Keratinocyte (primary cell): Measurements from ENCODE around the gene DPY19L3. TPM values are rescaled to one million over a fixed set of nuclear protein-coding genes. Genes with fewer than 3 reads are reported as not detected.

Source experiments
- DNase-seq: peaks from one replicate; pipeline ENCODE4 v3.0.0-alpha.2; 2011; ENCODE audit warnings: low read depth, missing footprints, low spot score
- FAIRE-seq: peaks from 2 replicates; lab custom pipeline; 2011; peaks lifted over from hg19 to GRCh38; lab: Jason Lieb, UNC
- H2AFZ ChIP-seq: 2 replicates; pipeline ENCODE4 v1.6.0; 2012; ENCODE audit warnings: low read length, control low read depth, inconsistent platforms; ENCODE audit not compliant: control insufficient read depth
- H3K27ac ChIP-seq: 2 replicates; pipeline ENCODE4 v1.5.1; 2011; ENCODE audit warnings: low read length; ENCODE audit not compliant: control insufficient read depth, insufficient read depth
- H3K27me3 ChIP-seq: 3 replicates; pipeline ENCODE4 v1.6.0; 2011; ENCODE audit warnings: low read length; ENCODE audit not compliant: control insufficient read depth, insufficient read depth; ENCODE audit errors: extremely low read depth
- H3K36me3 ChIP-seq, 2 experiments: 2 replicates in 1 of 2; 3 replicates in 1 of 2; pipeline ENCODE4 v1.5.1; 2011; ENCODE audit warnings: low read length in 2 of 2, mild to moderate bottlenecking in 1 of 2; ENCODE audit not compliant: control insufficient read depth in 2 of 2, insufficient read depth in 2 of 2; ENCODE audit errors: extremely low read depth in 1 of 2
- H3K4me1 ChIP-seq: 3 replicates; pipeline ENCODE4 v1.5.1; 2011; ENCODE audit warnings: low read length; ENCODE audit not compliant: control insufficient read depth, insufficient read depth; ENCODE audit errors: extremely low read depth
- H3K4me2 ChIP-seq: 3 replicates; pipeline ENCODE4 v1.6.0; 2011; ENCODE audit warnings: low read depth, low read length; ENCODE audit not compliant: control insufficient read depth, insufficient read depth; ENCODE audit errors: extremely low read depth
- H3K4me3 ChIP-seq, 3 experiments: fragments of 200-600 bp in 1 of 3; sonication (generic) in 1 of 3; 2 replicates in 2 of 3; 3 replicates in 1 of 3; pipeline ENCODE4 v1.5.1; 2011 to 2016; ENCODE audit warnings: low read length in 3 of 3, mild to moderate bottlenecking in 3 of 3, control low read depth in 2 of 3, inconsistent platforms in 1 of 3, low read depth in 1 of 3, mixed read lengths in 1 of 3, mixed run types in 1 of 3, moderate library complexity in 1 of 3; ENCODE audit not compliant: control insufficient read depth in 2 of 3, insufficient read depth in 2 of 3; ENCODE audit errors: extremely low read depth in 1 of 3
- H3K79me2 ChIP-seq: 2 replicates; pipeline ENCODE4 v1.6.0; 2012; ENCODE audit warnings: low read length; ENCODE audit not compliant: control insufficient read depth, insufficient read depth
- H3K9ac ChIP-seq: 3 replicates; pipeline ENCODE4 v1.6.0; 2011; ENCODE audit warnings: low read length; ENCODE audit not compliant: control insufficient read depth, insufficient read depth; ENCODE audit errors: extremely low read depth
- H3K9me1 ChIP-seq: 3 replicates; pipeline ENCODE4 v1.6.0; 2011; ENCODE audit warnings: low read length; ENCODE audit not compliant: control insufficient read depth, insufficient read depth; ENCODE audit errors: extremely low read depth
- H3K9me3 ChIP-seq: 2 replicates; pipeline ENCODE4 v1.5.1; 2012; ENCODE audit warnings: low read depth, low read length; ENCODE audit not compliant: control insufficient read depth
- H4K20me1 ChIP-seq: 3 replicates; pipeline ENCODE4 v1.6.0; 2011; ENCODE audit warnings: low read length; ENCODE audit not compliant: control insufficient read depth, insufficient read depth; ENCODE audit errors: extremely low read depth
- EZH2 ChIP-seq: IDR thresholded peaks from one replicate; pipeline ENCODE4 v1.6.1; 2012; ENCODE audit warnings: inconsistent platforms, mild to moderate bottlenecking, low read length, moderate library complexity
- dilution Hi-C: fragments of 300-500 bp; cut with MboI; formaldehyde crosslinking; loops from one replicate; pipeline ENCODE4 v1.7.0; 2020; ENCODE audit warnings: low sequenced_read_pairs; ENCODE audit not compliant: extremely low pct_ligation_motif_present
- polyA plus RNA-seq, 5 experiments: library from polyadenylated mRNA; depleted of rRNA in 3 of 5; stranded (reverse) in 3 of 5; stranded (forward) in 1 of 5; unstranded in 1 of 5; fragments of >200 nt; gene quantifications; 1 replicate in 1 of 5; 2 replicates in 3 of 5; 3 replicates in 1 of 5; pipeline versions ENCODE4 v1.2.1 to v1.2.3, GENCODE V29; 2011 to 2012; ENCODE audit warnings: missing spikeins in 2 of 5, low read depth in 1 of 5, low replicate concordance in 1 of 5
- TF ChIP-seq, protein P1 (sequence below), 3 experiments: IDR thresholded peaks in 1 of 3; conservative IDR thresholded peaks in 1 of 3; optimal IDR thresholded peaks in 1 of 3; 2 replicates in 2 of 3; 3 replicates in 1 of 3; pipeline versions ENCODE3 to v1.5.1; 2011; ENCODE audit warnings: low read length in 3 of 3, mild to moderate bottlenecking in 3 of 3, moderate library complexity in 2 of 3, control low read depth in 1 of 3, inconsistent platforms in 1 of 3; ENCODE audit not compliant: insufficient read depth in 2 of 3; ENCODE audit errors: extremely low read depth in 1 of 3

DPY19L3 gene
- polyA plus RNA-seq, 1 donor (not counting 4 experiments of a cell fraction or from before 2014, with no cell fraction given): 10.0 TPM

GRCh38 chr19:32364040-32364439 lies 41.5 kb upstream of the DPY19L3 start:
- DNase-seq (no peak), FAIRE-seq (no peak)
- Histone ChIP-seq H3K9me3 (no peaks in the 10 kb centered on the region), H4K20me1 (no peaks in the 10 kb centered on the region), H3K9me1 (no peaks in the 10 kb centered on the region), H3K36me3 (peaks cover 0 to 10% of the 10 kb centered on the region in 2 experiments), H2AFZ (no peak overlapping the region), H3K9ac (no peak overlapping the region), H3K27ac (no peak overlapping the region), H3K4me2 (no peak overlapping the region), H3K4me1 (no peaks in the 10 kb centered on the region), H3K4me3 (no peak overlapping the region), H3K27me3 (no peaks in the 10 kb centered on the region), H3K79me2 (peaks cover 4% of the 10 kb centered on the region)
- TF ChIP-seq EZH2: no peak
- TF ChIP-seq, protein P1, sequence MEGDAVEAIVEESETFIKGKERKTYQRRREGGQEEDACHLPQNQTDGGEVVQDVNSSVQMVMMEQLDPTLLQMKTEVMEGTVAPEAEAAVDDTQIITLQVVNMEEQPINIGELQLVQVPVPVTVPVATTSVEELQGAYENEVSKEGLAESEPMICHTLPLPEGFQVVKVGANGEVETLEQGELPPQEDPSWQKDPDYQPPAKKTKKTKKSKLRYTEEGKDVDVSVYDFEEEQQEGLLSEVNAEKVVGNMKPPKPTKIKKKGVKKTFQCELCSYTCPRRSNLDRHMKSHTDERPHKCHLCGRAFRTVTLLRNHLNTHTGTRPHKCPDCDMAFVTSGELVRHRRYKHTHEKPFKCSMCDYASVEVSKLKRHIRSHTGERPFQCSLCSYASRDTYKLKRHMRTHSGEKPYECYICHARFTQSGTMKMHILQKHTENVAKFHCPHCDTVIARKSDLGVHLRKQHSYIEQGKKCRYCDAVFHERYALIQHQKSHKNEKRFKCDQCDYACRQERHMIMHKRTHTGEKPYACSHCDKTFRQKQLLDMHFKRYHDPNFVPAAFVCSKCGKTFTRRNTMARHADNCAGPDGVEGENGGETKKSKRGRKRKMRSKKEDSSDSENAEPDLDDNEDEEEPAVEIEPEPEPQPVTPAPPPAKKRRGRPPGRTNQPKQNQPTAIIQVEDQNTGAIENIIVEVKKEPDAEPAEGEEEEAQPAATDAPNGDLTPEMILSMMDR (optimal IDR thresholded peaks at IDR 0.05 in 1 of 3, IDR thresholded peaks at IDR 0.05 in 1 of 3, conservative IDR thresholded peaks at IDR 0.05 in 1 of 3; ENCODE audit: extremely low read depth in 1 of 3, insufficient read depth in 2 of 3, low read length in 3 of 3): no peak
- dilution Hi-C loops: no loop called here

DNA sequence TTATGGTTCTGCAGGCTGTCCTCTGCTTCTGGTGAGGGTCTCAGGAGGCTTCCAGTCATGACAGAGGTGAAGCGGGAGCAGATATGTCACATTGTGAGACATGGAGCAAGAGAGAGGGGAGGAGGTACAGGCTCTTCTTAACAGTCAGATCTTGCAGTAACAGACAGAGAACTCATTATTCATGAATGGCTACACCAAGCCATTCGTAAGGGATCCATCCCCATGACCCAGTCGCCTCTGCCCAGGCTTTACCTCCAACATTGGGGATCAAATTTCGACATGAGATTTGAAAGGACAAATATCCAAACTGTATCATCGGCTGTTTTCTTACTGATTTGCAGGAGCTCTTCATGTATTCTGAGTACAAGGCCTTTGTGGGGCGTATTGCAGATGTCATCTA lies 38.5 kb upstream of the DPY19L3 start:
- no peaks in the 10 kb centered on the region for H3K9me1 ChIP-seq
- H3K4me1 ChIP-seq: no peaks in the 10 kb centered on the region
- dilution Hi-C loops: no loop called here
- DNase-seq: no peak
- FAIRE-seq: no peak
- H3K9me3 ChIP-seq: no peaks in the 10 kb centered on the region
- H3K27ac ChIP-seq: no peak overlapping the region
- no peak overlapping the region for H3K4me3 ChIP-seq
- no peaks in the 10 kb centered on the region for H3K27me3 ChIP-seq
- H2AFZ ChIP-seq: no peak overlapping the region
- TF ChIP-seq, protein P1 (optimal IDR thresholded peaks at IDR 0.05 in 1 of 3, IDR thresholded peaks at IDR 0.05 in 1 of 3, conservative IDR thresholded peaks at IDR 0.05 in 1 of 3; ENCODE audit: extremely low read depth in 1 of 3, insufficient read depth in 2 of 3, low read length in 3 of 3): no peak
- no peak for TF ChIP-seq EZH2
- no peak overlapping the region for H3K4me2 ChIP-seq
- no peaks in the 10 kb centered on the region for H4K20me1 ChIP-seq
- peaks cover 7% of the 10 kb centered on the region for H3K79me2 ChIP-seq
- H3K36me3 ChIP-seq: peaks cover 0 to 3% of the 10 kb centered on the region in 2 experiments
- no peak overlapping the region for H3K9ac ChIP-seq
